BE2C (cell line): ENCODE data around the gene SMO.

Experiments used
- DNase-seq: peaks from one replicate; pipeline ENCODE4 v3.0.0-alpha.2; 2020
- H3K27me3 ChIP-seq: fragments of 250-450 bp; sonication (Bioruptor Pico); 2 replicates; pipeline ENCODE4 v1.5.1; 2020; ENCODE audit warnings: mild to moderate bottlenecking
- H3K36me3 ChIP-seq: fragments of 250-450 bp; sonication (Bioruptor Pico); 2 replicates; pipeline ENCODE4 v1.5.1; 2020; ENCODE audit warnings: mild to moderate bottlenecking
- H3K4me1 ChIP-seq: fragments of 250-450 bp; sonication (Bioruptor Pico); 2 replicates; pipeline ENCODE4 v1.5.1; 2020
- H3K4me3 ChIP-seq: 2 replicates; pipeline ENCODE4 v1.5.1; 2011; ENCODE audit warnings: low read depth, low read length
- H3K9me3 ChIP-seq: fragments of 250-450 bp; sonication (Bioruptor Pico); 2 replicates; pipeline ENCODE4 v1.5.1; 2020
- CTCF ChIP-seq: IDR thresholded peaks from 2 replicates; pipeline ENCODE4 v1.5.1; 2012; ENCODE audit warnings: mild to moderate bottlenecking, low read depth, low read length

SMO gene

DNA sequence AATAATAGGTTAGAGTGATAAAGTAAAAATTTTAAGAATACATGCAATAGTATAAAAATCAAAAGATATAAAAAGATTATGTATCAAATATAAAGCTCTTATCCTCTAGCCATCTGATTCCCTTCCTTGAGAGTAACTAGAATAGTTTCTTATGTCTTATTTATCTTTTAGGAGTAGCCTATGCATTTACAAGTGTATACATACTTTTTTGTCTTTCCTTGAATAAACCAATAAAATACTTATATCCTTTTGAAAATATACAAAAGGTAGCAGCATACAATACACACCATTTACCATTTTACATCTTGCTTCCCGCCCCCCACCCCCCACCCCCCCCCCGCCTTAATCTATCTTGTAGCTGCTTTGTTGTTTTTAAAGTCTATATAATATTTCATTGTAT lies 67.8 kb downstream of the SMO start:
- TF ChIP-seq CTCF: no peak
- no peaks in the 10 kb centered on the region for H3K9me3 ChIP-seq

GRCh38 chr7:129257168-129257567 lies 68.7 kb downstream of the SMO start:
- DNase-seq: no peak
- no peaks in the 10 kb centered on the region for H3K36me3 ChIP-seq
- no peaks in the 10 kb centered on the region for H3K4me1 ChIP-seq
- H3K4me3 ChIP-seq: no peak overlapping the region
- no peak for TF ChIP-seq CTCF
- H3K27me3 ChIP-seq: no peaks in the 10 kb centered on the region
- H3K9me3 ChIP-seq: no peaks in the 10 kb centered on the region

More for the DNA sequence above, 67.8 kb downstream of the SMO start:
- no peak overlapping the region for H3K4me3 ChIP-seq
- no peaks in the 10 kb centered on the region for H3K36me3 ChIP-seq
- H3K27me3 ChIP-seq: no peaks in the 10 kb centered on the region
- no peak for DNase-seq
- no peaks in the 10 kb centered on the region for H3K4me1 ChIP-seq

DNA sequence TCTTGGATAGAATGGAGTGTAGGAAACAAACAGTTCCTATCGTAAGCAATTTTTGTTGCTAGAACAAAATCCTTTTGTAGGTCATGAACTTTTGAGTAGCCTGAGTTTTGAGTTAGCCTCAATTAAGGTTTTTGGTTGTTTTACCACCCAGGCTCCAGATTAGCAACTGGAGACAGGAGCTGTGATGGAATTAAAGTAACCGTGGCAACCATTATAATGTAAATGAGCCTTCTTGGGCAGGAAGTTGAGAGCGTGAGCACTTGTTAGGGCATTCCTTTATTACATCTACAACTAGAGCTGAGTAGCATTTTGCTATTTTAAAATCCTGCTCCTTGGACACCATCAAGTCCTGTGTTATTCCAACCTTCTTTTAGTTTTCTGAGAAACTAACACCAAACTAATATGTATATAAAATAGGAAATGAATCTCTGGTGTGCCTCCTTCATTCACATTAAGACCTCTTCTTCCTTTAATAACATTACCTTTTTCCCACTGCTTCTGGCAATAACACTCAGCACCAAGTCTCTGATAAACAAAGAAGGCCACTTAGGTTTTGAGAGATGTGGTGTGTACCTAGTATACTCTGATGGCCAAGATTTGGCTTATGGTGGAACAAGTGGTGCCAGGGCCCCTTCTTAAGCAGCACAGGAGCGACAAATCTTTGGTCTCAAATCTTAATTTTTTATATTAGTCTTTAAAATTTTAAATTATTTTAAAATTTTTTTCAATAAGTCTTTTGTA lies 70.4 kb downstream of the SMO start:
- no peak for TF ChIP-seq CTCF
- Histone ChIP-seq H3K36me3 (no peaks in the 10 kb centered on the region), H3K4me3 (no peak overlapping the region), H3K9me3 (no peaks in the 10 kb centered on the region), H3K4me1 (no peaks in the 10 kb centered on the region; the same call in 1 of the 2 replicates), H3K27me3 (no peaks in the 10 kb centered on the region)
- no peak for DNase-seq

DNA sequence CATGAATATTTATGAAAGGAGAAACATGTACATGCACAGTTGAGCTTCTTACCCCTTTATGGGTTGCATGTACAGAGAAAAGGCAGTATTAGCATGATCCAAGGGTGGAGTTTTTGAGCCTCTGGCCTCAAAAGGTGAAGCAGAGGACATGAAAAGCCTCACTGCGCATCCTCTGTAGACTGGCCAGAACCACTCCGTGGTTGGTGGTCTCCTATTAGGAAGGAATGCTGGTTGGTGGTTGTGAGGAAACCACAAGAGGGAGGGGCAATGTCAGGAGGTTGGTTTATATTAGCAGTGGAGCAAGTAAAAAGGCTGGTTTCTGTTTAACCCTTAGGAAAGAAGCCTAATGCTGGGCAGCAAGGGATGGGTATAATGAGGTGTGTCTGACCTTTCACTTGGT lies 73.9 kb downstream of the SMO start:
- DNase-seq: no peak
- Histone ChIP-seq H3K9me3 (no peaks in the 10 kb centered on the region), H3K4me1 (no peaks in the 10 kb centered on the region; the same call in 1 of the 2 replicates), H3K4me3 (no peak overlapping the region), H3K36me3 (no peaks in the 10 kb centered on the region), H3K27me3 (no peaks in the 10 kb centered on the region)
- TF ChIP-seq CTCF: no peak
